HuH-7.5 (cell line): ENCODE data around the gene TNS3.

ENCODE experiments used
- DNase-seq: peaks from one replicate; pipeline ENCODE4 v3.0.0; 2011; ENCODE audit warnings: low spot score

Gene TNS3

GRCh38 chr7:47404010-47404409 is 177.9 kb downstream of the TNS3 start:
- no peak for DNase-seq

GRCh38 chr7:47402941-47403866 is 178.7 kb downstream of the TNS3 start:
- DNase-seq, result no peak

- no peak for DNase-seq
Observed at GRCh38 chr7:47401611-47402570, 180.0 kb downstream of the TNS3 start.

GRCh38 chr7:47400741-47401206 is 181.1 kb downstream of the TNS3 start:
- DNase-seq, result no peak

- DNase-seq, result no peak
Observed at GRCh38 chr7:47400001-47400400, 181.9 kb downstream of the TNS3 start.

GRCh38 chr7:47394751-47395252 is 187.1 kb downstream of the TNS3 start:
- no peak for DNase-seq

GRCh38 chr7:47394216-47394615 is 187.7 kb downstream of the TNS3 start:
- no peak for DNase-seq

GRCh38 chr7:47393406-47393805 is 188.5 kb downstream of the TNS3 start:
- no peak for DNase-seq

GRCh38 chr7:47392241-47392759 is 189.6 kb downstream of the TNS3 start:
- no peak for DNase-seq

GRCh38 chr7:47391726-47392125 is 190.2 kb downstream of the TNS3 start:
- DNase-seq, result no peak

- DNase-seq, result no peak
Observed at GRCh38 chr7:47390914-47391313, 191.0 kb downstream of the TNS3 start.

GRCh38 chr7:47389923-47390630 is 191.8 kb downstream of the TNS3 start:
- DNase-seq, result no peak

GRCh38 chr7:47389171-47389922 is 192.6 kb downstream of the TNS3 start:
- DNase-seq, result no peak

- DNase-seq, result no peak
Observed at GRCh38 chr7:47387506-47387905, 194.4 kb downstream of the TNS3 start.

GRCh38 chr7:47386273-47386835 is 195.6 kb downstream of the TNS3 start:
- no peak for DNase-seq

- no peak for DNase-seq
Observed at GRCh38 chr7:47385536-47386125, 196.3 kb downstream of the TNS3 start.

- no peak for DNase-seq
Observed at GRCh38 chr7:47384755-47385535, 197.0 kb downstream of the TNS3 start.

GRCh38 chr7:47383696-47384445 is 198.0 kb downstream of the TNS3 start:
- DNase-seq, result no peak
